ENCODE measurements around the gene SYNRG.

DNA sequence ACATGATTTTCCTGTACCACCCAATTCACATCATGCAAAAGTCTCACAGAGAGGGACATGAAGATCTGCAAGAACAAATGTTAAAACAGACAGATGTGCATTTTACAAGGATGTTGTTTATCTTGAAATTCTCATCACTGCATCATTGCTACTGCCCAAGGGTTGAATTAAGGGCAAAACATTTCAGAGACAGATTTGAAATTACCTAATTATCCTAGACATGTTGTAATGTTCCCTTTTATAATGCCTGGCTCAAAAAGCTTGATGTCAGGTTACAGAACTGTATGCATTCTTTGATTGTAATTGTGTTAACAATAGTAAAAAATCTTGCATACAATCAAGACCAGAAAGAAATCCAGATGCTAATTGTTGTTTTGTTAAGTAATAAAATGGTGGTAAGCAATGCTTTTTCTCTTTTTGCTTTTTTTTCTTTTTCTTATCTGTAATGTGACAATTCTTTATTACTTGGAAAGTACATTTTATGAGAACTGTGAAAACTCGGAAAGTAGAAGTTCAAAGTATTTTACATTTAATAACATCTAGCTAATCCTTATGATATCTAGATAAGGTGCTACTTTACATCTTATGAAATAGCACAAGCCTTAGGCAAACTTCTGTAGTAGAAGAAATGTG lies 123.2 kb downstream of the SYNRG start:
- no peak for TF ChIP-seq POLR2AphosphoS5 (IDR thresholded peaks at IDR 0.05)
- TF ChIP-seq, protein P1, sequence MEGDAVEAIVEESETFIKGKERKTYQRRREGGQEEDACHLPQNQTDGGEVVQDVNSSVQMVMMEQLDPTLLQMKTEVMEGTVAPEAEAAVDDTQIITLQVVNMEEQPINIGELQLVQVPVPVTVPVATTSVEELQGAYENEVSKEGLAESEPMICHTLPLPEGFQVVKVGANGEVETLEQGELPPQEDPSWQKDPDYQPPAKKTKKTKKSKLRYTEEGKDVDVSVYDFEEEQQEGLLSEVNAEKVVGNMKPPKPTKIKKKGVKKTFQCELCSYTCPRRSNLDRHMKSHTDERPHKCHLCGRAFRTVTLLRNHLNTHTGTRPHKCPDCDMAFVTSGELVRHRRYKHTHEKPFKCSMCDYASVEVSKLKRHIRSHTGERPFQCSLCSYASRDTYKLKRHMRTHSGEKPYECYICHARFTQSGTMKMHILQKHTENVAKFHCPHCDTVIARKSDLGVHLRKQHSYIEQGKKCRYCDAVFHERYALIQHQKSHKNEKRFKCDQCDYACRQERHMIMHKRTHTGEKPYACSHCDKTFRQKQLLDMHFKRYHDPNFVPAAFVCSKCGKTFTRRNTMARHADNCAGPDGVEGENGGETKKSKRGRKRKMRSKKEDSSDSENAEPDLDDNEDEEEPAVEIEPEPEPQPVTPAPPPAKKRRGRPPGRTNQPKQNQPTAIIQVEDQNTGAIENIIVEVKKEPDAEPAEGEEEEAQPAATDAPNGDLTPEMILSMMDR (IDR thresholded peaks at IDR 0.05), result no peak
- no peak for TF ChIP-seq EP300 (IDR thresholded peaks at IDR 0.05; ENCODE audit: low read depth)
- TF ChIP-seq POLR2A (IDR thresholded peaks at IDR 0.05), result no peak
